ENCODE data around the gene POTEM.
"Not testable (repeated sequence)": the region's sequence is repeated elsewhere in the genome, so short reads cannot be mapped to it uniquely, and the experiment has no call there.

POTEM gene

GRCh38 chr14:19038060-19038664 is 70.9 kb downstream of the POTEM start:
- DNase-seq = not testable (repeated sequence)

- DNase-seq = not testable (repeated sequence)
Measured at GRCh38 chr14:19038785-19039184, 71.6 kb downstream of the POTEM start.

GRCh38 chr14:19043384-19043783 is 76.2 kb downstream of the POTEM start:
- DNase-seq = not testable (repeated sequence)
